T-helper 2 cell (primary cell): Measurements from ENCODE around the gene ERC2.

Experiments
- DNase-seq, 5 experiments: peaks; one replicate each; pipeline versions ENCODE4 v3.0.0 to v3.0.0-alpha.2; 2012 to 2022

Gene ERC2

GRCh38 chr3:55904716-55905115 is 563.6 kb downstream of the ERC2 start:
- no peak for DNase-seq

GRCh38 chr3:55903680-55904079 is 564.6 kb downstream of the ERC2 start:
- no peak for DNase-seq

GRCh38 chr3:55902221-55902900 is 565.9 kb downstream of the ERC2 start:
- DNase-seq, result no peak

- no peak for DNase-seq
Observed at GRCh38 chr3:55899887-55900286, 568.4 kb downstream of the ERC2 start.

- DNase-seq, result no peak
Observed at GRCh38 chr3:55897573-55898224, 570.6 kb downstream of the ERC2 start.

- no peak for DNase-seq
Observed at GRCh38 chr3:55895897-55896566, 572.2 kb downstream of the ERC2 start.

DNA sequence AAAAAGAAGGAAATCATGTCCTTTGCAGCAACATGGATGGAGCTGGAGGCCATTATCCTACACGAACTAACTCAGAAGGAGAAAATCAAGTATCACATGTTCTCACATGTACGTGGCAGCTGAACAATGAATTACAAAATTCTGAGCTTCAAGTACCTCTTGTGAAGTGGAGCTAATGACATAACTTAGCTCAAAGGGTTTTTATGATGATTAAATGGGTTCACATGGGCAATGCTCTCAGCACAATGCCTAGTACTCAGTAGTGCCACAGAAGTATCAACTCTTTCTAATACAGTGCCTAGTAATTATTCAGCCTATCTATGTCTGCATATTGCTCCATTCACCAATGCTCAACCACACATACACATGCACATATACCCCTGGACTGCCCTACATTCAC is 573.7 kb downstream of the ERC2 start:
- DNase-seq, result no peak

DNA sequence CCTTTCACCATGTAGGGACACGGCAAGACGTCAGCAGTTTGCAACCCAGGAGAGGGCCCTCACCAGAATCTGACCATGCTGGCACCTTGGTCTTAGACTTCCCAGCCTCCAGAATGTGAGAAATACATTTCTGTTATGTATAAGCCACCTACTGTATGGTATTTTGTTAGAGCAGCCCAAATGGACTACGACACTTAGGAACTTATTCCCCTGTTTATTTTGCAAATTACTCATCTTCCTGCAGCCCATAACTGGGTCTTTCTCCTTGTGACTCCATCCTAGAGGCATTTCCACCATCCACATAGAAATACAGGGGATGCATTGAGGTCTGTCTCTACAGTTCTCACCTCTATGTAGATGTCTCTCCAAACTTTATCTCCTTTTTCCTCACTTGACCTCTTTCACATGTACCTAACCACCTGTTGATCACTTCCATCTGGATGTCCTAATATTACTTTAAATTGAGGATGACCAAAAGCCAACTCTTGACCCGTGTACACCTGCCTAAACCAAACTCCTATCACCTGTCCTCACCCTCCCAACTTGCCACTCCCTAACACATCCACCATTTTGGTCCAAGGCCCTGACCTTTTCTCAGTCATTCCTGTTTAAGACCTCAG is 575.1 kb downstream of the ERC2 start:
- no peak for DNase-seq

DNA sequence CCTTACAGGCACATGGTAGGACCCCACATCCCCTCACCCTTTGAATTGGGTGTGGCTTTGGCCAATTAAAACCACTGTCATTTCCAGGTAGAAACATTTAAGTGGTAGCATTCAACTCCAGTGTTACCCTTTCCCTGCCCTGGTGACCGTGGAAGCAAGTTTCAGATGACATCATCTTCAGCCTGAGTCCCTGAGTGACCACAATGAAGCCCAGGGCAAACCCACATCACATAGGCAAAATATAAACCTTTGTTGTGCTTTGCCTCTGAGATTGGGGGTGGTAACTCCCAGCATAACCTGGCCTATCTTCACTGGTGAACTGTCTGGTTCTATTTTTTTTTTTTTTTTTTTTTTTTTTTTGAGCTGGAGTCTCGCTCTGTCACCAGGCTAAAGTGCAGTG is 577.2 kb downstream of the ERC2 start:
- no peak for DNase-seq

- DNase-seq, result no peak
Observed at GRCh38 chr3:55888282-55888885, 579.9 kb downstream of the ERC2 start.

GRCh38 chr3:55885721-55886120 is 582.5 kb downstream of the ERC2 start:
- DNase-seq, result no peak

DNA sequence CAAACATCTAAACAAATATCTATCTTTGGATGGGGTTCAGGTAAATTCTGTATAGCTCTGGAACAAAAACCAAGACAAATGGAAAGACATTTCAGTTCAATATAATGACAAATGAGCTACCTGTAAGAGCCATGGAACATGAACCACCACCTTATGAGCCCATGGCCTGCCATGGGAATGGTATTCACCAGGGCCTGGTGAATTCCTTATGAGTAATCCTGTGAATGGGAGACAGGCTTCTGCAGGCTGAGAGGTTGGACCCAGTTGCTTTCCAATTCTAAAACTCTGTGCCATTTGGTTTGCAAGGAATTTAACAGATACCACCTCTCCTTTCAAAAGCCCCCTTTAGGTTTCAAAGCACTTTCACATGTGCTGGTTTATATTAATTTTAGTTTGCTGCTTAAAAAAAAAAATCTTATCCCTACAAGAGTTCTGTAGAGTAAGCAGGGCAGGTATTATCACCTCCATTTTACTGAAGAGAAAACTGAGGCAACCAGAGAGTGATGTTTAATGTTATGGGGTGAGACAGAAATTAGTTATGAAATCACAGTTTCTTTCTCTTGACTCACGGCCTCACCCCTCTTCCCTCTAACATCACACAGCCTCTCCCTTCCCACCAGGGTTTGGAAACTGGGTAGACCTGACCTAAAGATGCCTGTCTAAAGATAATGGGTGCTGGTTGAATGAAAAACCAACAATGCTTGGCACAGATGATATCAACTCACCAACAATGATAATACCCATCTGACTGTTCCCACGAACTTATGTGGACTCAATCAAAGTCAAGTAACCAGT is 583.6 kb downstream of the ERC2 start:
- DNase-seq, result no peak

DNA sequence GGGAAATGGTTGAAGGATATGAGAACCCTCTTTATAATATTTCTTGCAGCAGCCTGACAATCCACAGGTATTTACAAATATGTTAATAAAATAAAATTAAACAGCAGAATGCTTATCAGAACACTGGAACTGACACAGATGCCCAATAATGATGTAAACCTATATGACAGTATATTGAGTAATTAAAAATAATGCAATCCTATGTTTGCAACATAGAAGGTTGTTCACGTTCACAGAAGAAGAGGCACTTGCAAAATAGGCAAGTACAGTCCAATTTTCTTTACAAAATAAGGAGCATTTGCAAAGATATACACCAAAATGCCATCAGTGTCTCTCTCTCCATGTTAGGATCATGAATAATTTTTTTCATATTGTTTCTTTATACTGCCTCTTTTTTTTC is 584.2 kb downstream of the ERC2 start:
- no peak for DNase-seq

DNA sequence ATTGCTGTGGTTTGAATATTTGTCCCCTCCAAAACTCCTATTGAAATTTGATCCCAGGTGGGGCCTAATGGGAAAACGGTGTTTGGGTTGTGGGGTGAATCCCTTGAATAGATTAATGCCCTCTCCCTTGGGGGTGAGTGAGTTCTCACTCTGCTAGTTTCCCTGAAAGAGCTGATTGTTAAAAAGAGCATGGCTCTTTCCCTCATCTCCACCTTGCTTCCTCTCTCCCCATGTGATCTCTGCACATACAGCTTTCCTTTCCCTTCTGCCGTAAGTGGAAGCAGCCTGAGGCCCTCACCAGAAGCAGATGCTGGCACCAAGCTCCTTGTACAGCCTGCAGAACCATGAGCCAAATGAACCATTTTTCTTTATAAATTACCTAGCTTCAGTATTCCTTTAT is 586.3 kb downstream of the ERC2 start:
- no peak for DNase-seq

- no peak for DNase-seq
Observed at GRCh38 chr3:55880357-55880756, 587.9 kb downstream of the ERC2 start.

DNA sequence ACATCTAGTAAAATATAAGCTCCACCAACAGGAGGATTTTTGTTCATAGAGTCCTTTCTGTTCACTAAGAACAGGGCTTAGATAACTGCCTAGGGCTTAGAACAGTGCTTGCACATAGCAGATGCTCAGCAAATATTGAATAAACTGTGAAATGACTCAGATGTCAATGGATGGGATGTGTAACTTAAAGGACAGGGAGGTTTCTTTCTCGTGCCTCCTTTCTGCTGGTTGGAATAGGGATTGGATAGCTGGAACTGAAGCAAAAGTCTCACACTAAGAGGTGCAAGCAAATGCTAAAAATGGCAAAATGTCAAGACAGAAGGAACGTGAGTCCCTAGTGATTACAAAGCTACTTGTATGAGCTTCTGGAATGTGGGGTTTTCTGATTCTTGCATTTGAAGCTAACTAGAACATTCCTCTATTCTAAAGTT is 588.4 kb downstream of the ERC2 start:
- DNase-seq, result no peak

GRCh38 chr3:55877703-55878102 is 590.6 kb downstream of the ERC2 start:
- DNase-seq, result no peak

DNA sequence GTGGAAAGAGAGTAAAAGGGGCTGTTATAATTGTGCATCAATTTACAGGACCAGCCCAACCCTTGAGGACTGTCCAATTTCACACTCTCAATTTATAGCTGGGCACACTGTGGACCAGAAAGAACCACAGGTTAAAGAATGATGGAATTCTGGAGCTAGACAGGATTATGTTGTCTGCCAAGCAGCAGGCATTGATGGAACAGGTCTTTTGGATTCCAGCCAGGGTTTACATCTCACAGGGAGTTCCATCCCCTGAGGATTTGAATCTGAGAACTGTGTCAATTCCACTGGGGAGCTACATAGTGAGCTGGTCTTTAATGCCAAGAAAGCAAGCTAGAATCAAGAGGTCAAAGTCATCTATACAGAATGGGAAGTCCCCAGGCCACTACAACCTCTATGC is 591.7 kb downstream of the ERC2 start:
- no peak for DNase-seq

- no peak for DNase-seq
Observed at GRCh38 chr3:55875113-55875512, 593.2 kb downstream of the ERC2 start.

DNA sequence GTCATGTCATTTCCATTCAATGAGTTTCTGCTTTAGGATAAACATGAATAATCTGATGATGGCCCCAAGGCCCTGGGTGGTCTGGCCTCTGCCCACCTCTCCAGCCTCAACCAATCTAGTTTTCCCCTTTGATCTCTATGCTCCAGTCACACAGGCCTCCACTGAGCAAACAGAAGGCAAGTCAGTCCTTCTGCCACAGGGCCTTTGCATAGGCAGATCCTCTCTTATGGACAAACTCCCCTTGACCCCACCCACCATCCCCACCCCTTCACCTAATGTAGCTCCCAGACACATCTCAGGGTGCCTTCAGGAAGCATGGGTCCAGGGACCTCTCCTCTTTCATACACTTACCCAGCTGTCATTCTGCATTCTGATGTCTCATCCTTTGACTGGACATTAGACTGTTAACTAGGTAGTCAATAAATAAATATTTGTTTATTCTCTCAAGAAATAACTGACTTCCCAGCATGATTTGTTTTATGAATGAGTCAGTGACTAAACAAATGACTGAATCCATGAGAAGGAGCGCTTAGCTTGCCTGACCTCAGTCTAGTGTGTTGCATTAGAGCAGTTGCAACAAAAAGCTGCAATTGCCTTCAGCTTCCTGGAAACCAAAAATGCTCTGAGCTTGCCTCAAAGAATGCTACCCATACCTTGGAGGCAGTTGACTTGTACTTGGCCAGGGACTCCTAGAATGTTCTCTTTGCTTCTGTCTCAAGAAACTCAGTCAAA is 594.6 kb downstream of the ERC2 start:
- DNase-seq, result no peak

DNA sequence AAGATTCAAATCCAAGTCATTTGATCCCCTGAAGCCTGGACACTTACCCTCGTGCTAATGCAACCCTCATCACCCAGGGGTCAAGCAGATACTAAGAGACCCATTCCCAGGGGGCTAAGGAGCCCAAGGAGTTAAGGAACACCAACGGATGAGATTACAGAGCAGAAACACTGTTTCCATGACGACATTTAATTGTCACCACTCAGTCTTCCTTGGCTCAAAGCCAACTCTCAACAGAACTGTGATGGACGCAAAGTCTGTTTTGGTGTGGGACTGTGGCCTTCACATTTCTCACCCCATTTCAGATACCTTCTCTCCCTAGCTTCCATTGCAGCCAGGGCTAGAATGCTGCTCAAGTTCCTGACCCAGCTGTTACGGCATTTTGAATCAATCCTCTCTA is 597.7 kb downstream of the ERC2 start:
- DNase-seq, result no peak

GRCh38 chr3:55868347-55868746 is 599.9 kb downstream of the ERC2 start:
- DNase-seq, result no peak
